GM18861 (cell line): ENCODE results near the gene RBM6.

Experiments
- ATAC-seq: cut with Tn5 transposase; IDR thresholded peaks from one replicate; pipeline ENCODE4 v1.9.1; 2021; ENCODE audit not compliant: unreplicated experiment

Gene RBM6

DNA sequence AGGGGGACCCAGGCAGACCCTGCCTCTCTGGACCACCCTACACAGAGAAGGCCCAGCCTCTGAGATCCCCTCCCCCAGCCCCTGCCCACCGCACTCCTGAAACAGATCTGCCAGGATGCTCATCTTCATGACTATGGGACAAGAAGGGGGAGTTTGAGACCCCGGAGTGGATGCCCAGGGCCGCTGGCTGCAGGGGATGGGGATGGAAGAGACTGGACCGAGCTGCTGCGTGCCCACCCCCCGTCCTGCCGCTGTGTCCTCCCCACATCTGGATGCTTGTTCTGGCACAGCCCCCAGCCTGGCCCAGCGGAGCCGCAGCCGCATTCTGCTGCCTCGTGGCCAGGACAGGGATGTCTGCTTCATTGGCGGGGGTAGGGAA lies 184.8 kb downstream of the RBM6 start:
- ATAC-seq = no peak

DNA sequence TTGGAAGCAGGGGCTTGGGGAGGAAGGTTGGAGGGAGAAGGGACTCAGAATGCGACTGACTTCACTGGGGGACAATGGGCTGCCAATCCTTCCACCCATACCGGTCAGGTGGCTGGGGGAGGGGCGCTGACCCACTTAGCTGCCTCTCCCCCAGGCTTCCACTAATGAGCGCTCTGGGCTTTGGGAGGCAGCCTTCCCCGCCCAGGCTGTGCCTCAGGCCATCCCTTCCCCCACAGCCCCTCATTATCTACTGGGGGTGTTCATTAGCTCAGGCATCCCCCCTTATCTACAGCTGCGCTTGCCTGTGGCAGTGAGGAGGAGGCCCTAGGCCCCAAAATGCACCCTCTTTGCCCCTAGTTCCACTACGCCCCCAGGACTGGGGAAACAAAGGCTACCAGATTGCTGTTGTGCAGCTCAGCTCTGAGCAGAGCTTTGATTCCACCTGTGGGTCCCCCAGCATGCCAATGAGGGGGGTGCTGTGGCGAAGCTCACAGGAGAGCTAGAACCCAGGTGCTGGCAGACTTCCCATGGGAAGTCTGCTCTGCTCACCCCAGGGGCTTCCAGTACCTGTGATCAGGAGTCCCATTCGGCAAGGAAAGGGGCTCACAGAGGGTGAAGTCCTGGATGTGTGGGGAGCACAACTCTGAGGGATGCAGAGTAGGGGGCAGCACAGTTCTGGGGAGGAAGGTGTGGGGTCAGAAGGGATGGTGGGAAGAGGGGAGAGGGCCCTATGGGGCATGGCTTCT lies 185.8 kb downstream of the RBM6 start:
- no peak for ATAC-seq

GRCh38 chr3:50126287-50127211 lies 186.6 kb downstream of the RBM6 start:
- ATAC-seq = no peak
